ENCODE results near the gene LRIT1. TPM values are rescaled to one million over a fixed set of nuclear protein-coding genes. Genes with fewer than 3 reads are reported as not detected.

LRIT1 gene
- total RNA-seq, 8 experiments from 2014 or later = 0.09 to 0.18 TPM; not detected in 6

- peak within 1 kb of the TSS in 1 of 2 donors; percentile 24 for H3K27ac ChIP-seq
- peak; percentile 86 to 95 (median 91) for ATAC-seq (replicated peaks in 6 of 8)
- in situ Hi-C loops (cut with MboI; ENCODE audit: low pct_unique_long_range_greater_than_20kb in 2 of 9, low sequenced_read_pairs in 9 of 9, unreplicated experiment in 9 of 9) = no loop called here
- H3K4me3 ChIP-seq = no peak within 1 kb of the TSS
- WGBS, 10 experiments = 0 to 20% (median 3%) methylated on average over 1 to 6 of the region's 9 CpGs; no CpG with 5 or more reads in 2 of the 10 experiments
- peaks cover 9 to 17% of the 10 kb centered on the region in 2 donors for H3K4me1 ChIP-seq (replicated peaks in 1 of 2)
These were observed 3.4 kb upstream of the LRIT1 start, which contains the start of gene RGR for GRCh38 chr10:84244651-84245270. Gene RGR (plus strand): TSS chr10:84245053. CDS start chr10:84245091, 38 bp downstream.

GRCh38 chr10:84243759-84244158, 2.4 kb upstream of the LRIT1 start:
- in situ Hi-C loops (cut with MboI; ENCODE audit: low pct_unique_long_range_greater_than_20kb in 2 of 9, low sequenced_read_pairs in 9 of 9, unreplicated experiment in 9 of 9) = no loop called here
- Histone ChIP-seq H3K27ac (no peak overlapping the region), H3K4me1 (replicated peaks in 1 of 2) (peaks cover 9 to 17% of the 10 kb centered on the region in 2 donors), H3K4me3 (no peak overlapping the region)
- ATAC-seq (replicated peaks in 6 of 8) = no peak
- 20 to 100% (median 92%) methylated on average over 1 to 3 of the region's 3 CpGs; no CpG with 5 or more reads in 1 of the 10 experiments for WGBS, 10 experiments

GRCh38 chr10:84238909-84239308, 2.4 kb downstream of the LRIT1 start:
- WGBS, 10 experiments = 46 to 100% (median 74%) methylated on average over 1 to 3 of the region's 3 CpGs; no CpG with 5 or more reads in 4 of the 10 experiments
- H3K4me3 ChIP-seq = no peak overlapping the region
- H3K4me1 ChIP-seq (replicated peaks in 1 of 2) = peaks cover 0 to 11% of the 10 kb centered on the region in 2 donors
- ATAC-seq (replicated peaks in 6 of 8) = no peak
- in situ Hi-C loops (cut with MboI; ENCODE audit: low pct_unique_long_range_greater_than_20kb in 2 of 9, low sequenced_read_pairs in 9 of 9, unreplicated experiment in 9 of 9) = no loop called here
- no peak overlapping the region for H3K27ac ChIP-seq

GRCh38 chr10:84237199-84238051, 3.9 kb downstream of the LRIT1 start:
- ATAC-seq (replicated peaks in 6 of 8) = peak in 2 of 8 experiments; percentile 45 to 85
- in situ Hi-C loops (cut with MboI; ENCODE audit: low pct_unique_long_range_greater_than_20kb in 2 of 9, low sequenced_read_pairs in 9 of 9, unreplicated experiment in 9 of 9) = no loop called here

GRCh38 chr10:84236807-84237198, 4.5 kb downstream of the LRIT1 start:
- Histone ChIP-seq H3K27ac (no peak overlapping the region), H3K4me1 (replicated peaks in 1 of 2) (peaks cover 0 to 13% of the 10 kb centered on the region in 2 donors), H3K4me3 (no peak overlapping the region)
- peak in 1 of 8 experiments; percentile 62 for ATAC-seq (replicated peaks in 6 of 8)
- in situ Hi-C loops (cut with MboI; ENCODE audit: low pct_unique_long_range_greater_than_20kb in 2 of 9, low sequenced_read_pairs in 9 of 9, unreplicated experiment in 9 of 9) = no loop called here
- 20 to 100% (median 80%) methylated on average over 1 to 6 of the region's 6 CpGs; no CpG with 5 or more reads in 1 of the 10 experiments for WGBS, 10 experiments

More at GRCh38 chr10:84237199-84238051, 3.9 kb downstream of the LRIT1 start:
- Histone ChIP-seq H3K4me3 (no peak overlapping the region), H3K4me1 (replicated peaks in 1 of 2) (peaks cover 0 to 13% of the 10 kb centered on the region in 2 donors), H3K27ac (no peak overlapping the region)
- 0 to 100% (median 52%) methylated on average over 1 to 21 of the region's 52 CpGs; no CpG with 5 or more reads in 4 of the 10 experiments for WGBS, 10 experiments

- 17 to 90% (median 38%) methylated on average over 1 to 3 of the region's 4 CpGs; no CpG with 5 or more reads in 5 of the 10 experiments for WGBS, 10 experiments
- H3K27ac ChIP-seq = no peak overlapping the region
- no peak for ATAC-seq (replicated peaks in 6 of 8)
- in situ Hi-C loops (cut with MboI; ENCODE audit: low pct_unique_long_range_greater_than_20kb in 2 of 9, low sequenced_read_pairs in 9 of 9, unreplicated experiment in 9 of 9) = no loop called here
- no peak overlapping the region for H3K4me3 ChIP-seq
- peaks cover 0 to 13% of the 10 kb centered on the region in 2 donors for H3K4me1 ChIP-seq (replicated peaks in 1 of 2)
These were observed 6.2 kb downstream of the LRIT1 start for GRCh38 chr10:84235096-84235495.

GRCh38 chr10:84234479-84234878, 6.9 kb downstream of the LRIT1 start:
- Histone ChIP-seq H3K4me1 (replicated peaks in 1 of 2) (peaks cover 0 to 13% of the 10 kb centered on the region in 2 donors), H3K4me3 (no peak overlapping the region), H3K27ac (peak overlapping the region in 1 of 2 donors; percentile 41)
- peak in 5 of 8 experiments; percentile 23 to 89 (median 65) for ATAC-seq (replicated peaks in 6 of 8)
- in situ Hi-C loops (cut with MboI; ENCODE audit: low pct_unique_long_range_greater_than_20kb in 2 of 9, low sequenced_read_pairs in 9 of 9, unreplicated experiment in 9 of 9) = no loop called here
- WGBS, 10 experiments = 37 to 87% (median 73%) methylated on average over 1 to 4 of the region's 4 CpGs; no CpG with 5 or more reads in 2 of the 10 experiments

- peak overlapping the region in 1 of 2 donors; percentile 41 for H3K27ac ChIP-seq
- H3K4me1 ChIP-seq (replicated peaks in 1 of 2) = peaks cover 0 to 13% of the 10 kb centered on the region in 2 donors
- H3K4me3 ChIP-seq = no peak overlapping the region
- ATAC-seq (replicated peaks in 6 of 8) = no peak
- in situ Hi-C loops (cut with MboI; ENCODE audit: low pct_unique_long_range_greater_than_20kb in 2 of 9, low sequenced_read_pairs in 9 of 9, unreplicated experiment in 9 of 9) = no loop called here
- 80% methylated on average over 1 of the region's 4 CpGs; no CpG with 5 or more reads in 9 of the 10 experiments for WGBS, 10 experiments
These were observed 7.4 kb downstream of the LRIT1 start for GRCh38 chr10:84233940-84234339.

GRCh38 chr10:84232376-84232775, 9.0 kb downstream of the LRIT1 start:
- Histone ChIP-seq H3K4me3 (no peak overlapping the region), H3K4me1 (replicated peaks in 1 of 2) (peaks cover 0 to 13% of the 10 kb centered on the region in 2 donors), H3K27ac (no peak overlapping the region)
- ATAC-seq (replicated peaks in 6 of 8) = no peak
- in situ Hi-C loops (cut with MboI; ENCODE audit: low pct_unique_long_range_greater_than_20kb in 2 of 9, low sequenced_read_pairs in 9 of 9, unreplicated experiment in 9 of 9) = no loop called here
- WGBS, 10 experiments = 28 to 100% (median 80%) methylated on average over 1 to 4 of the region's 10 CpGs; no CpG with 5 or more reads in 6 of the 10 experiments

- Histone ChIP-seq H3K4me1 (replicated peaks in 1 of 2) (peaks cover 3 to 13% of the 10 kb centered on the region in 2 donors), H3K27ac (no peak overlapping the region), H3K4me3 (no peak overlapping the region)
- in situ Hi-C loops (cut with MboI; ENCODE audit: low pct_unique_long_range_greater_than_20kb in 2 of 9, low sequenced_read_pairs in 9 of 9, unreplicated experiment in 9 of 9) = no loop called here
- WGBS, 10 experiments = 0 to 100% (median 80%) methylated on average over 1 of the region's 1 CpG; no CpG with 5 or more reads in 5 of the 10 experiments
- peak in 1 of 8 experiments; percentile 26 for ATAC-seq (replicated peaks in 6 of 8)
These were observed 11.0 kb downstream of the LRIT1 start for GRCh38 chr10:84230359-84230758.

GRCh38 chr10:84227810-84228209, 13.5 kb downstream of the LRIT1 start:
- ATAC-seq (replicated peaks in 6 of 8) = no peak
- in situ Hi-C loops (cut with MboI; ENCODE audit: low pct_unique_long_range_greater_than_20kb in 2 of 9, low sequenced_read_pairs in 9 of 9, unreplicated experiment in 9 of 9) = no loop called here
- Histone ChIP-seq H3K4me3 (no peak overlapping the region), H3K4me1 (replicated peaks in 1 of 2) (peaks cover 0 to 3% of the 10 kb centered on the region in 2 donors), H3K27ac (no peak overlapping the region)
- WGBS, 10 experiments = 0 to 82% (median 58%) methylated on average over 1 to 3 of the region's 4 CpGs; no CpG with 5 or more reads in 4 of the 10 experiments

- peaks cover 0 to 3% of the 10 kb centered on the region in 2 donors for H3K4me1 ChIP-seq (replicated peaks in 1 of 2)
These were observed 14.7 kb downstream of the LRIT1 start for GRCh38 chr10:84226616-84227015.

More at GRCh38 chr10:84226616-84227015, 14.7 kb downstream of the LRIT1 start:
- in situ Hi-C loops (cut with MboI; ENCODE audit: low pct_unique_long_range_greater_than_20kb in 2 of 9, low sequenced_read_pairs in 9 of 9, unreplicated experiment in 9 of 9) = no loop called here
- no peak overlapping the region for H3K4me3 ChIP-seq
- no peak overlapping the region for H3K27ac ChIP-seq
- 18 to 100% (median 52%) methylated on average over 1 to 3 of the region's 3 CpGs; no CpG with 5 or more reads in 4 of the 10 experiments for WGBS, 10 experiments
- ATAC-seq (replicated peaks in 6 of 8) = no peak

All from motor neuron (in vitro differentiated cells).